NCI-H2107 (cell line): ENCODE data around the gene PPIF.

Experiments used
- DNase-seq: peaks from one replicate; lab custom pipeline; 2025; lab: John Stamatoyannopoulos, UW

The PPIF gene

DNA sequence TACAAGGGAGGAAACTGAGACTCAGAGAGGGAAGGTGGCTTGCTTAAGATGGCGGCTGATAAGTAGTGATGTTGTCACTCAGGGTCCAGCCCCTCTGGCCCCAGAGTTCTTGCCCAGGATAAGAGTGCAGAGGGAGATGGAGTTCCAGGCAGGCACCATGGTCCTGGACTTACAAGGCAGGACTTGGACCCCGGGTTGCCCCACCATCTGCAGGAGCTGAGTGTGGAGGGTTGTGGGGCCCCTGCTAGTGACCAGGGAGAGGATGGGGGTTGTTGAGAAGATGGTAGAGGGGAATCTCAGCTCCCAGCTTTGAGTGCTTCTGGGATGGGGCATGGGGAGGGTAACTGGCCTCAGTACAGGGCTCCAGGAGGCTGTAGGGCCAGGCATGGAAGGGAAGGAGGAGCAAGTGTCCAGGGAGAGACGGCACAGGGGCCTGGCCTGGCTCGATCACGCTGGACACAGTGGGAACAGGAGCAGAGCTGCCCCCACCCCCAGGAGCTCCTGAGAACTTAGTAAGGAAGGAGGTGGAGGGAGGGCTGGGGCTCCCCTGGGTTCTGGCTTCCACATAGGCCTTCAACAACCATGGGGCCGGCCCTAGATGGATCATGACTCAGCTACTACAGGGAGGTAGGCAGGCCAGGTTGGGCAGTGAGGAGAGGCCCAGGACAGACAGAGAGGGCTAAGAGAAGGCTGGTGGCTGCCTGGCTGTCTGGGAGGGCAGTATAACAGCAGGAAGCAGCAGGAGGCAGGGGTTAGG, 28.2 kb downstream of the PPIF start:
- no peak for DNase-seq

DNA sequence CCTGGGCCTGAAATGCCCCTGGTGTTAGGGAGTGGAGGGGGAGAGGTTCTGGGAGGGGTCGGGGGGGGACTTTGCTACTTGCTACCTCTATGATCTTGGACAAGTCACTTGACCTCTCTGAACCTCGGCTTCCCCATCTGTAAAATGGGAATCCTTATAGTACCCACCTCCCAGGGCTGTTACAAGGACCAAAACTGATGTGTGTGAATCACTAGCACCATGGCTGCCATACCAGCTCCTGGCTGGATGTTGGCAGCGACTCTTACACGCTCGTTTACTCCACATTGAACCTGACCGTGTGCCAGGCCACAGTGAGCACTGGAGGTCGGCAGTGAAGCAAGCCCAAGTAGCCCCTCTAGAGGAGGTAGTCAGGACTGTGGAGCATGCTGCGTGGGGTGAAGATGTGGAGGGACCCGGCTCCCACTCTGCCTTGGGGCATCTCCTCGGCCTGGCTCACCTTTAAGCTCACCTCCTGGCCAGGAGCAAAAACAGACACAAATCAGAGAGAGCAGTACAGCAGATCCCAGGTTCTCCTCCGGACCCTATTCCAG, 28.9 kb downstream of the PPIF start:
- DNase-seq = no peak

DNA sequence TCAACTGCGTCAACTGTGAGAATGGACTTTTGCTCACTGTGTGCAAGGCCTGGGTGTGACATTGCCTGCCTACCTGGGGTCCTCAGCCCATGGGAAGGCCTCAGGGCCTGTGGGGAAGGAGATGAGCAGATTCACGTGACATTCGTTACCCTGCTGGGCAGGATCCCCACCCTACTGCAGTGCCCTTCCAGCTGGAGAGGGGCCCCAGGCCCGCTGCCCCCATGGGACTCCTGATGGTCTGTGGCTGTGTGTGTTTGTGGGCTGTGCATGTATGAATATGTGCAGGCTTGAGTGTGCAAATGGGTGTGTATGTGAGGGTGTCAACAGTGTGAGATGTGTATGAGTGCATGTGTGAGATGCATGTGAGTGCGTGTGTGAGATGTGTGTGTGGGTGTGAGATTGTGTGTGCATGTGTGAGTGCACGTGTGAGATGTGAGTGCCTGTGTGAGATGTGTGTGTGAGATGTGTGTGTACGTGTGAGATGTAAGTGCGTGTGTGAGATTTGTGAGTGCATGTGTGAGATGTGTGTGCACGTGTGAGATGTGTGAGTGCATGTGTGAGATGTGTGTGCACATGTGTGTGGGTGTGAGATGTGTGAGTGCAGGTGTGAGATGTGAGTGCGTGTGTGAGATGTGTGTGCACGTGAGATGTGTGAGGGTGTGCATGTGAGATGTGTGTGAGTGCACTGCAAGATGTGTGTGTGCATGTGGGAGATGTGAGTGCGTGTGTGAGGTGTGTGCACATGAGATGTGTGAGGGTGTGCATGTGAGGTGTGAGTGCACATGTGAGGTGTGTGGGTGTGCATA, 29.7 kb downstream of the PPIF start:
- no peak for DNase-seq

DNA sequence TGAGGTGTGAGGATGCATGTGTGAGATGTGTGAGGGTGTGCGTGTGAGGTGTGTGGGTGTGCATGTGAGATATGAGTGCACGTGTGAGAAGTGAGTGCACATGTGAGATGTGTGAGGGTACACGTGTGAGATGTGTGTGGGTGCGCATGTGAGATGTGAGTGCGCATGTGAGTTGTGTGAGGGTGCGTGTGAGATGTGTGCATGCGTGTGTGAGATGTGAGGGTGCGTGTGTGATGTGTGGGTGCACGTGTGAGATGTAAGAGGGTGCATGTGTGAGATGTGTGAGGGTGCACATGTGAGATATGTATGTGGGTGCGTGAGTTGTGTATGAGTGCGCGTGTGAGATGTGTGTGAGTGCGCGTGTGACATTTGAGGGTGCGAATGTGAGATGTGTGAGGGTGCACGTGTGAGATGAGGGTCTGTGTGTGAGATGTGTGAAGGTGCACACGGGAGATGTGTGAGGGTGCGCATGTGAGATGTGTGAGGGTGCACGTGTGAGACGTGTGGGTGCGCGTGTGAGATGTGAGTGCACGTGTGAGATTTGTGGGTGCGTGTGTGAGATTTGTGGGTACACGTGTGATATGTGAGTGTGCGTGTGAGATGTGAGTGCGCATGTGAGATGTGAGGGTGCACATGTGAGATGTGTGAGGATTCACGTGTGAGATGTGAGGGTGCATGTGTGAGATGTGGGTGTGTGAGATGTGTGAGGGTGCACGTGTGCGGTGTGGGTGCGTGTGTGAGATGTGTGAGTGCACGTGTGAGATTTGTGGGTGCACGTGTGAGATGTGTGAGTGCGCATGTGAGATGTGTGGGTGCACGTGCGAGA, 30.5 kb downstream of the PPIF start:
- no peak for DNase-seq

DNA sequence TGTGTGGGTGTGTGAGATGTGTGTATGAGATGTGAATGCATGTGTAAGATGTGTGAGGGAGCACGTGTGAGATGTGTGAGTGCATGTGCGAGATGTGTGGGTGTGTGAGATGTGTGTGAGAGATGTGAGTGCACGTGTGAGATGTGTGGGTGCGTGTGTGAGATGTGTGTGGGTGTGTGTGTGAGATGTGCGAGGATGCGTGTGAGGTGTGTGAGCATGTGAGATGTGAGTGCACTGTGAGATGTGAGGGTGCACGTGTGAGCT, 31.0 kb downstream of the PPIF start:
- DNase-seq = no peak

DNA sequence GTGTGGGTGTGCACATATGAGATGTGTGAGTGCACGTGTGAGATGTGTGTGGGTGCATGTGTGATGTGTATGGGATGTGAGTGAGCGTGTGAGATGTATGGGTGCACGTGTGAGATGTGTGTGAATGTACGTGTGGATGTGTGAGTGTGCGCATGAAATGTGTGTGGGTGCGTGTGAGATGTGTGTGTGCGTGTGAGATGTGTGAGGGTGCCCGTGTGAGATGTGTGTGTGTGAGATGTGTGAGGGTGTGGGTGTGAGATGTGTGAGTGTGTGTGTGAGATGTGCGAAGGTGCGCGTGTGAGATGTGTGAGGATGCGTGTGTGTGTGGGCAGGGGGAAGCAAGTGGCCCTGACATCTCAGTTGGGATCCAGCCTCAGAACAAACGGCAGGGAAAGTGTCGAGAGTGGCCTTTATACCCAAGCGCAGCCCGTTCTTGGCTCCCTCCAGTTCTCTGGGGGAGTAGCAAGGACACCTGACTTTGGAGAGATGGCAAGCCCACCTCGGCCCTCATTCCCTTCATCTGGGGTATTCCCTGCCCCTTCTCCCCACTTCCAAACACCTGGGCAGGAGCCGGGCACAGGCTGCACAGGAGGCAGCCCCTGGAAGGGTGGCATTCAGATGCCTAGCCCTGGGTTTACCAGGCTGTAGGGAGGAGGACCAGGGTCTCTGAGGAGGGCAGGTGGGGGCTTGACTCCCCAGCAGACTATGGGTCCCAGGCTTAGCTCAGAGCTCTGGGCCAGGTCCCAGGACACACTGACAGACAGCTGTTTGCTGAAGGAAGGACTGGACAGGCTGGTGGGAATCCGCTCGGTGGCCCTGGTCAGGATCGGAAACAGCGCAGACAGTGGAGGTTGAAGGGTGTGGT, 31.6 kb downstream of the PPIF start:
- DNase-seq = no peak

DNA sequence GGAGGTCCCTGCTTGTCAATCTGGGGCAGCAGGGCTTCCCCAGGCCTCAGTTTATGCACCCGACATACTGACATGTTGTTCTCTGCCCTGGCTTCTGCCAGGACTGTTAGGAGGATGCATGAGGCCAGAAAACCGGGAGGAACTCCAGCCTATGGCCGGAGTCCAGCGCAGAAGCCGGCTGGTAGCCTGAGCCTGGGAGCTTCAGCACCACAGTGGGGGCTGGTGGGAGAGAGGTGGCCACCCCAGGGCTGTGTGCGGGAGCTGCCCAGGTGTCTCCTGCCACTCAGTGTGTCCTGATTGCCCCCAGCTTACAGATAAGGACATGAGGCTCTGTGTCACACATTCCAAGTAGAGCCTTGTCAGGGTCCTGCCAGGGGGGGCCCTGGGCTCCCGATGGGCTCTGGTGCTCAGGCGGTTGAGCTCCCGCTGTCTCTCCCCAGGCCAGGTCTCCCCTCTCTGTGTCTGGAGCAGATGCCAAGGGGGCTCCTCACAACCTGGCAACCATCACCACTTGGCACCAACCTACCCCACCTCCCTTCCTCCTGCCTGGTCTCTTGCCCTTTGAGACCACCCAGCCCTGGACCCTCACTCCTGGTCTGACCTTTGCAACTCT, 32.3 kb downstream of the PPIF start:
- no peak for DNase-seq

DNA sequence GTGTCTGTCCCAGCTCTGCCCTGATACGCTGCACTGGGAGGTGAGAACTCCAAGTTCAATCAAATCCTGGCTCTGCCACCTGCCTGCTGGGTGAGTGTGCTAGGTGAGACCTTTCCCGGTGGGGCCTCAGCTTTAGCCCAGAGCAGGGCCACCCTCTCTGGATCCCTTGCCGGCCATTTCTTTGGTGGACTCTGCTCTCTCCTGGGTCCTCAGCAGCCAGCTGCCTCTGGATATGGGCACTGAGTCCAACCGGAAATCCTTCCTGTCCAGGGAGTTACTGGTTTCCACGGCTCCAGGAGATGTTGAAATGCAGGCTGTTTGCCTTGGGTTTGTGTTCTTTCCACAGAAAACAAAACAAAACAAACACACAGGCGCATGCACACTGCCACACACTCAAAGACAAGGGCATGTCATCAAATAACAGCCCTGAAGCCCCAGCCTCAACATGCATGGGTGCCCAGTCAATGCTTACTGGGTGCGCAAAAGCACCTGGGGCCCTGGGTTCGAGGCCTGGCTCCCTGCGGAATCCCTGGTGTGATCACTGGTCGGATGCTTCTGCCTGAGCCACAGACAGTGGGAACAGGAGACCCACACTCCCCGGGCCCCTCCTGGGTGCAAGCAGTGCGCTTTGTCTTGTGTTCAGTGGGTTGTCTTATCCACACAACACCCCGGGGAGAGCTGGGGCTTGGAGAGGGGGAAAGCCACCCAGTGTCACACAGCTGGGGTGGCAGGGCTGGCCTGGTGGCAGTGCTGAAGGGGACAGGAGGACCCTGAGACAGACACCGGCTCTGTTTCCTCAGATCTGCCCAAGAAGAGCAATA, 33.1 kb downstream of the PPIF start:
- DNase-seq = no peak

DNA sequence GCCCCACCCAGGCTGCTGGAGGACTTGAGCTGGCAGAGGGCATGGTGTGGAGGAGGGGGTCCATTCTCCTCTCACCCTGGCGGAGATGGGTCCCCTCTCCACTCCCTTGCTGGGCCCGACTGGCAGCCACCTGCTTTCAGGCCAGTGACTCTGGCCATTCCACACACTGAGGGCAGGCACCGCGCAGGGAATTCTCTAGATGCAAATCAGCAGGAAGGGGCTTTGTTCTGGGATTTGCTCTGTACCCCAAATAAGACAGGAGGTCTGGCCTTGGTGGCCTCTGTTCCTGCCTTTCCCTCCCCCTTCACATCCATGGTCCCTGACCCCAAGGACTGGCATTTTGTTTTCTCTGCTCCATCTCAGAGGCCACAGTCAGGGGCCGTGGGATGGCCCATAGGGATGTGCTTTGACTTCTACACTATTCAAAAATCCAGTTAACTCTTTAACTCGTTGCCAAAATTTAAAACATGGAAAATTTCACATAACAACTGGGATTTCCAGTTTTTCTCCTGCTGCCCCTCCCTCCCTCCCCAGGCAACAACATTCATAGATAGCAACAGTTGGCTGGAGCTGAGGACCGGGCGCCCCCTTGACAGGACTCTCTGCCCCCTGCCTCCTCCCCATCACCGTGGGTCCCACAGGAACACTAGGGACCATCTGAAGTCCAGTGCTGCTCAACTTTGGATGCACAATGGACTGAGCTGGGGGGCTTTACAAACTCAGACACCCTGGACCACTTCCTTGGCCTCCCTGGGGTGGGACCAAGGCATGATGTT, 33.9 kb downstream of the PPIF start:
- no peak for DNase-seq

DNA sequence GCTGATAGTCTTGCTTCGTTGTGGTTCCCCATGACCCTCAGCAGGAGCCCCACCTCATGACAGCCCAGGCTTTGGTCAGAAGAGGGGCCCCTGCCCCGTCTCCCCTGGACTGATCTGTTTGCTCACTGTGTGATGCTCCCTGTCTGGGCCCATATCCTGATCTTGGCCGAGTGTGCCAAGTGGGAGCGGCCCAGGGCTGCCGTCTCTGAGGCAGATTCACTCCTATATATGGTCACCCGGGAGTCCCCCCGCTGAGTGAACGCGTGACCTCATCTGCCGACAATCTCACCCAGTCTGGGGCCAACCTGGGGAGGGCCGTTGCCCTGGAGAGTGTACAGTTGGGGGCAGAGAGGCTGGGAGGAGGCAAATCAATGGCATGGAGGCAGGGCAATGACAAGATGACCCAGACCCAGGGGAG, 34.5 kb downstream of the PPIF start:
- DNase-seq = no peak

DNA sequence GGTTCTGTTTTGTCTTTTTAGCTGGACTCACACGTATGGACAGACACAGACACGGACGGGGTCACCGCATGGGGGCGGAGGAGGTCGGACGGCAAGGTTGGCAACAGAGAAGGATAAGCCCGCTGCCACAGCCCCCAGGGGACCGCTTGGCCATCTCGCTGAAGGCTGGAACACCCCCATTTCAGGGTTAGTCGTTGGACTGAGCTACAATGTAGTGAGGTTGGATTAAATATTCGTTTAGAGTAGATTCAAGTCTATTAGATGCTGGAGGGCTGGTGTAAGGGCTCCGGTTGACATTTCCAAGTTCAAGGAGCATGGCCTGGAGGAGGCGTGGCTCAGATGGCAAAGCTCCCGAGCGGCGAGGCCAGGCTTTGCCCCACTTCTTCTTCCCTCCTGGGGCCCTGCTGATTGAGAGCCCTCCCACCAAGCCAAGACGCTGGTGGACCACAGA, 35.2 kb downstream of the PPIF start:
- DNase-seq = no peak

DNA sequence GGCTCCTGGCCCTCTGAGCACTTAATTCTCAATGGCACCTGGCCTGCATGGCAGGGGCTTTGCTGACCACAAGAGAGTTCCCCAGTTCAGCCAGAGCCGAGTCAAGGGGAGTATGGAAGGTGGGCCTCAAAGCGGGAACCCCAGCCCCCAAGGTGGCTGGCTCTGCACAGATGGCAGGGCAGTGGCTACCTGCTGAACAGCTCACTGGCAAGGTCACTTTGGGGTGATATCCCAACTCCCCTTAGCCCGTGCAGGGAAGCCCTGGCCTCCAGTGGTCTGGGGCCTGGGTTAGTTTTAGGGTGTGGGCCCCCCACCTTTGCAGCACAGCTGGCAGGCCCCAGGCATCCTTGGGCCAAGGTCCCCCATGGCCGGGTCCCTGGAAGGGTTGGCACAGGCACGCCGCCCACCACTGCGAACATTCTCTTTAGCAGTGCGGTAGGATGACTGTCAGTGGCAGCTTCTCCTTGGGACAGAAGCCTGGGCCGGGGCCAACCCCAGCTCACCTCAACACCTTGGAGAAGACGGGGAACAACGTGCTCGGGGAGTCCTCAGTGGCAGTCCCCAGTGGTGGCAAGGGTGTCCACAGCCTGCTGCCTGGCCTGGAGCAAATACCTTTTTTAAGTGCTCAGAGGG, 36.8 kb downstream of the PPIF start:
- no peak for DNase-seq

DNA sequence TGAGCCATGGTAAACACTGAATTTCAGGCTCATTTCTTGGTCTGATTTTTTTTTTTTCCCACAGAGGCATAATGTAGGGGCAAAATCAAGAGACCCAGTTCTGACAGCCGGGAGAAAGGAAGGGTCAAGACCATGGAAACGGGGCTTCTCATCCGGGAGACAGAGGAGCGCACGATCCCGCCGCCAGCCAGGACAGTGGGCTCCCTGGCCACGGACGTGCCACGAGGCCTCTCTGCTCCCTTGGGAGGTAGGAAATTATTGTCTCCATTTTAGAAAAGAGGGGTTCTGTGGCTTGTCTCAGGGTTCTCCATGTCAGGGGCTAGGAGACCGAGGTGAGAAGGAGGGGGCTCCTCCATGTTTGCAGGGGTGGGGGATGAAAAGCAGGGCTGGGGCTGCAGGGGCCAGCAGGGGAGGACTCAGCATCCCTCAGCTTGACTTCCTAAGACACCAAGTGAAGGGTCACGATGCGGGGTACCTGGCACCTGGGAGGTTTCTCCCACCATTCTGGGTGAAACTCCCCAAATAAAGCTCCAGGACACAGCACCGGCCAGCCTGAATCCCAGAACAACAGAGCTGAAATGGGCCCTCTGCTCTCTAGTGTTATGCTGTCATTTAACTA, 37.6 kb downstream of the PPIF start:
- DNase-seq = no peak

DNA sequence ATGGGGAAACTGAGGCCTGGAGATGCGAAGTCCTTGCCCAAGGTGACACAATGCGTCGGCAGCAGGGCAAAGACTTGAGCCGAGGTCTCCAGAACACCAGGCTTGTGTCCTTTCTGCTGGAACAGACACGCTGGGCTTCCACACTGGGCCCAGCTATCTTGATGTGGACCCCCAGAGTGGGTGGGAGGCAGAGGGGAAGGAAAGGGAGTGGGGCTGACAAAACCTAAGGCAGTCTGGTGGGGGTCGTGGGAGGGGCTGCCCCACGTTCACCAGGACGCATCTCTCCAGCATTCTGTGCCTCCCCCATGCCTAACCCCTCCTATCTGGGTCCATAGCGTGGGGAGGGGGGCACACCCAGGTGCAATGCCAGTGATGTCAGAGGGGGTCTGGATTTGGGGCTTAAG, 38.1 kb downstream of the PPIF start:
- no peak for DNase-seq

DNA sequence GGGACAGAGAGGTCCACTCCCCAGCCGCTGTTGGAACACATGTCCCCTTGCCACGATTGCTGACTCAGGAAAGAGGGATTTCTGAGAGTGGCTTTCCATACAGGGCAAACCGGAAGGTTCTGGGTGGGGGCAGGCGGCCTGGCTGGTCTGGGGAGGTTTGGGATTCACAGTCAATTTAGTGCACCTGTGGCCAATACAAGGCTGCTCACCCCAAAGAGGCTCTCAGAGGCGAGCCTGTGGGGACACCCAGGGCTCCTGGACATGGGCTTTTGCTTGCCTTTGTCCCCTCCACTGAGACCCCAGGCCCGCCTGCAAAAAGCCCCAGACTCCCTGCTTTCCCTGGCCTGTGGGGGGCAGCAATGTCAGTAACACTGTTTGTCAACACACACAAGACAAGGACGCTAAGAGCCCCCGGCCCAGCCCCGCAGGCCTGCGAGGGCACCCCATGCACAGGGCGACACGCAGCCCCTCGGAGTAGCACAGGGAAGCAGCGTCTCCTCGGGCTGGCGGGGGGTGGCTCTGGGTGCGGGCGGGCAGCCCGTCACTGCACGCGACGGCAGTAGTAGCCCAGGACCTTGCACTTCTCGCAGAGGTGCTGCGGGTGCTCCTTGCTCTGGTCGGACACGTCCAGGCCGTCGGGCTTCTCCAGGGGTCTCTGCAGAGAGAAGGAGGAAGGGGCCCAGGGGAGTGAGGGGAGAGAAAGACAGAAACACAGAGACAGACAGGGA, 38.7 kb downstream of the PPIF start:
- no peak for DNase-seq

DNA sequence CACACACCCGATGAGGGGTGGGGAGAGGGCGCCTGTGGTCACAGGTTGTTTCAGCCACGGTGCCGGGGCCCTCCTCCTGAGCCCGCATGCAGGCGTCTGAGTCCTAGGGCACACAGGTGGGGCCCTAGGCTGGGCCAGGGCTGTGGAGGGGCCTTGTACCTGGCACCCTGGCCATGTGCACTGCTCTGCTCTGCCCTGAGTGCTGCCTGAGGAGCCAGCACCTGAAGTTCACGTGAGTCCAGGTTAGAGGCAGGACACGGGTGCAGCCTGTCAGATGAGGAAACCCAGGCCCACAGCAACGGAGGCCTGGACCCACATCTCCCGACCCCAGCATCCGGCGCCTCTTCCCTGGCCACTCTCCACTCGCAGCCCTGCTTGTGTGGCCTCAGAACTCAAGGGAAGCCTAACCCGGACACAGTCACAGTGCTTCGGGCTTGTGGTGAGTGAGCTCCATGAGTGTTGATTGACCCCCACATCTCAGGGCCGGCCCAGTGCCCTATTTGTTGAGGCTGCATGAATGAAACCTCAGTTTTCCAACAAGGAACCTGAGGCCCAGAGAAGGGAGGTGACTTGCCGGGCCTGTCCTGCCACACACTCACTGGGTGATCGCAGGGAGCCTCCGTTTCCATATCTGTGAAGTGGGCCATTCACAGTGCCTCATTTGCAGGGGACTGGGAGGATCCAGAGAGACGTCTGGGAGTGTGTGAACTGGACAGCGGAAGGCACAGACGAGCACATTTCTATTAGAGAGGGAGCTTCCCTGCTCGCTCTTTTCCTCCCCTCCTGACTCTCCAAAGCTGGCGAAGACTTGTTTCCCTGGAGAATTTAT, 39.6 kb downstream of the PPIF start:
- no peak for DNase-seq

DNA sequence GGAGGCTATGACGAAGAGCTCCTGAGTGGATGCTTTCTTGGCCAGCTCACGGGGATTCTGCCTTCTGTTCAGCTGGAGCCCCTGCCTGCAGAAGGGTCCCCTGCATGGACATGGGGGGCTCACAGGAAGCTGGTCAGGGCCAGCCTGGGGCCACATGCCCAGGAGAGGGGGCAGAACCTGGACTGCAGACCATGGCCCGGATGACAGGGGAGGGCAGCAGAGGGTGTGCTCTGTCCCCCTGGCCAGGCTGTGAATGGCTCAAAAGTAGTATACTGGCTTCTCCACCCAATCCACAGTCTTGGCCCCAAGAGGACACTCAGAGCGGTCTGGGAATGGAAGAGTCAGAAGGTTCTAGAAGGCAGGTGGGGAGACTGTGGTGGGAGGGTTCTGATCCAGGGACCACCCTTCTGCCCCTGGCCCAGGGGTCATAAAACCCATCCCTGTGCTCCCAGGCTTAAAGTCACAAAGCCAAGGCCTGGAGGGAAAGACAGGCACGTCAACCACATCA, 40.3 kb downstream of the PPIF start:
- DNase-seq = no peak
